Mesothelial cell of epicardium (in vitro differentiated cells): Measurements from ENCODE around the gene AFF2. TPM values are rescaled to one million over a fixed set of nuclear protein-coding genes. Genes with fewer than 3 reads are reported as not detected.

Experiments used
- DNase-seq, 2 experiments: peaks; one replicate each; pipeline ENCODE4 v3.0.0; 2021; ENCODE audit warnings: low spot score in 2 of 2; ENCODE audit not compliant: unreplicated experiment in 2 of 2
- H3K27ac Mint-ChIP-seq: 2 replicates; pipeline ENCODE4 v1.8.0; 2021; ENCODE audit warnings: mixed read lengths
- H3K27me3 Mint-ChIP-seq: 2 replicates; pipeline ENCODE4 v1.8.0; 2021; ENCODE audit warnings: low read depth, mixed read lengths
- H3K36me3 Mint-ChIP-seq: 2 replicates; pipeline ENCODE4 v1.8.0; 2021; ENCODE audit warnings: mixed read lengths
- H3K4me1 Mint-ChIP-seq: 2 replicates; pipeline ENCODE4 v1.8.0; 2021; ENCODE audit warnings: mixed read lengths
- H3K4me3 Mint-ChIP-seq: 2 replicates; pipeline ENCODE4 v1.8.0; 2021; ENCODE audit warnings: mild to moderate bottlenecking, moderate library complexity, mixed read lengths
- H3K9me3 Mint-ChIP-seq: 2 replicates; pipeline ENCODE4 v1.8.0; 2021; ENCODE audit warnings: mixed read lengths
- CTCF ChIP-seq: fragments of 200-600 bp; sonication (generic); IDR thresholded peaks from one replicate; pipeline ENCODE4 v1.5.0; 2021; ENCODE audit warnings: antibody characterized with exemption; ENCODE audit not compliant: unreplicated experiment
- total RNA-seq: library from RNA; stranded (reverse); gene quantifications from 3 replicates; pipeline ENCODE4 v1.2.1, GENCODE V29; 2021

The AFF2 gene
- total RNA-seq, 1 donor from 2014 or later: 5.8 TPM

DNA sequence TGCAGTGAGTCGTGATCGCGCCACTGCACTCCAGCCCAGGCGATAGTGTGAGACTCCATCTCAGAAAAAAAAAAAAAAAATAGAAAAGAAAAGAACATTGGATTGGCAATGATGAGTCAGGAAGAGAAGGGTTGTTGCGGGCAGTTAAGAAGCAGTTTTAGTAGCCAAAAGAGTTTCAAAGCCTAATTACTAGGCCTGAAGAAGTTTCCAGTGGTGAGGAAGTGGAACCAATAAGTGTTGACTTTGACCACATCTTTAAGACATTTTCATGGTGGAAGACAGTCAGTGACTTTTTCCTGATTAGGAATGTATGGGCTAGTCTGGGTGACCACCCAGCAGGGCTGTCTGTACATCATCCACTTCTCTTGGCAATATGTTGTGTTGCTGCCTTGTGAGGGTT, 442.3 kb downstream of the AFF2 start:
- peaks cover 28% of the 10 kb centered on the region for H3K9me3 Mint-ChIP-seq
- no peak overlapping the region for H3K27ac Mint-ChIP-seq
- peaks cover 8% of the 10 kb centered on the region for H3K4me1 Mint-ChIP-seq
- DNase-seq: no peak
- peaks cover 5% of the 10 kb centered on the region for H3K27me3 Mint-ChIP-seq
- no peak for TF ChIP-seq CTCF
- no peak overlapping the region for H3K4me3 Mint-ChIP-seq
- no peaks in the 10 kb centered on the region for H3K36me3 Mint-ChIP-seq

DNA sequence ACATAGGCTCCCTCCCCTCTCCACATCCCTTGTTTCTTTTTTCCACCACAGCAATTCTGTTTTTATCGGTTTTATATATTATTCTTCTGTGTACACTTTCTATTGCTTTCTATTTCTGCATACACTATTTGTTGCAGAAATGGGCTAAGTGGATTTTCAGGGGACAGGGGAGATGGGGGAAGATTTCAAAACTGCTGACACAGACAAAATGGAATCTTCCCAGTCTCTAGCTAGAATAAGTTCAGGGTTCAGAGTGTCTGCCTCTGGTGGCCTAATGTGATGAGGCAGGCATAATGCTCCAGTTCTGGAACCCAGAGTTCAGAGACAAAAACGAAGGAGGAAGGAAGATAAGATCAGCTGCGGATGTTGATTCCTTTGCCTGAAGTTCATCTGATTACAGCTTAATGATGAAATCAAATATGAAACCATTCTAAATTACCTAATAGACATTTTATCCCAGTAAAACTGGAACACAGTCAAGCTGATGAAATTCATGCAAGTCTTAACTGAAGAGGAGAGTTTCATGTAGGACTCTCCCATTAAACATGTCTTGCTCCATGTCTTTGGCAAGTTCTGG, 447.1 kb downstream of the AFF2 start:
- H3K27ac Mint-ChIP-seq: no peak overlapping the region
- no peak for TF ChIP-seq CTCF
- DNase-seq: no peak
- H3K27me3 Mint-ChIP-seq: peaks cover 5% of the 10 kb centered on the region
- no peak overlapping the region for H3K4me3 Mint-ChIP-seq
- H3K4me1 Mint-ChIP-seq: peaks cover 3% of the 10 kb centered on the region
- peaks cover 27% of the 10 kb centered on the region for H3K9me3 Mint-ChIP-seq
- no peaks in the 10 kb centered on the region for H3K36me3 Mint-ChIP-seq

DNA sequence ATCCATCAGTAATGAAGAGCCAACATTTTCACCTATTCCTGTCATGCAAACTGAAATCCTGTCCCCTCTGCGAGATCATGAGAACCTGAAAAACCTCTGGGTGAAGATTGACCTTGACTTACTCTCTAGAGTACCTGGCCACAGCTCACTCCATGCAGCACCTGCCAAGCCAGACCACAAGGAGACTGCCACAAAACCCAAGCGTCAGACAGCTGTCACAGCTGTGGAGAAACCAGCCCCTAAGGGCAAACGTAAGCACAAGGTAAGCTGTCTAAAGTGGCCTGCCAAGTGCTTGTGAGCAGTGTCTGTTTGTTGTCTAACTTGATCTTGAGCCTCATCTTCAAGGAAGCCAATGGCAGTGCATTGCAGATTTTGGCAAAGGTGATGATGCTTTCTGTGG, 455.9 kb downstream of the AFF2 start:
- no peak for TF ChIP-seq CTCF
- H3K9me3 Mint-ChIP-seq: peaks cover 25% of the 10 kb centered on the region
- H3K4me3 Mint-ChIP-seq: no peak overlapping the region

GRCh38 chrX:148958901-148959300, 458.5 kb downstream of the AFF2 start:
- Mint-ChIP-seq H3K27ac (no peak overlapping the region), H3K36me3 (no peaks in the 10 kb centered on the region), H3K27me3 (no peaks in the 10 kb centered on the region), H3K9me3 (peaks cover 34% of the 10 kb centered on the region), H3K4me3 (no peak overlapping the region), H3K4me1 (no peaks in the 10 kb centered on the region)
- no peak for TF ChIP-seq CTCF
- DNase-seq: no peak

More for the DNA sequence above, 455.9 kb downstream of the AFF2 start:
- Mint-ChIP-seq H3K27me3 (no peaks in the 10 kb centered on the region), H3K4me1 (no peaks in the 10 kb centered on the region), H3K27ac (no peak overlapping the region), H3K36me3 (no peaks in the 10 kb centered on the region)
- no peak for DNase-seq

DNA sequence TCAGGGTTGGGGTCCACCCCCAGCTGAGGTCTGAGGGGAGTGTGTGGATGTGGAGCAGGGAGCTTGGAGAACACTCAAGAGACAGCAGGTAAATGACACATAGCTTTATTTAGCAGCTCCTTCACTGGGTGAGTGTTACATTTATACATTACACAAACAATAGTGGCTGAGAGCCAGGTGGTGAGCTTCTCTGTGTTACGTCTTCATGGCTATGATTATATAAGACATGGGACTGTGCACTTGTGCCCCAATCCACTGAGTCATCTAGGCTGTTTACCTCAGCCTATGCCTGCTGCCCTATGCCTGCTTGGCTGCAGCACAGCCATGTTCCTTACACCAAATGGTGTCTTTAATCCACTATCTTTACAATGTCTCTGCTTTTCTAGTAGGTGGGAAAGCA, 459.6 kb downstream of the AFF2 start:
- Mint-ChIP-seq H3K36me3 (no peaks in the 10 kb centered on the region), H3K27me3 (no peaks in the 10 kb centered on the region), H3K4me1 (no peaks in the 10 kb centered on the region), H3K4me3 (no peak overlapping the region), H3K27ac (no peak overlapping the region), H3K9me3 (peaks cover 34% of the 10 kb centered on the region)
- TF ChIP-seq CTCF: no peak
- no peak for DNase-seq

DNA sequence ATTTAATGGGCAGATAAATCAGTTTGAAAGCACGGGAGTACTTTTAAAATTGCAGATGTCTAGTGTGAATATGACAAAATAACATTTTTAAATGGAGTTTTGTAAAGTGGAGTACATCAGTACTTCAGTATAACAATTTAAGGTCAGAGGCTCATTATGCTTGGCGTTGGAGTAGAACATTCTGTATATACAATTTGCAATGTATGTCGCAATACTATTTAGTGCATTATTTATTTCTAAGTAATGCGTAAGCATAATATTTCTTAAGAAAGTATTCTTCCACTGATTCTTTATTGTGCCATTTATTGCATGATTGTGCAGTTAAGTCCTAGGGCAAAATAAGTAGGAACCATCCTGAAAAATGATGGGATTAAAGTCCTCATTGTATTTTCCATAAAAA, 461.6 kb downstream of the AFF2 start:
- no peak for DNase-seq

More for the DNA sequence above, 461.6 kb downstream of the AFF2 start:
- Mint-ChIP-seq H3K27me3 (no peaks in the 10 kb centered on the region), H3K4me3 (no peak overlapping the region), H3K27ac (no peak overlapping the region), H3K36me3 (no peaks in the 10 kb centered on the region), H3K9me3 (peaks cover 19% of the 10 kb centered on the region), H3K4me1 (no peaks in the 10 kb centered on the region)
- TF ChIP-seq CTCF: no peak
